HepG2 (cell line): Measurements from ENCODE around the gene CCDC6. TPM values are rescaled to one million over a fixed set of nuclear protein-coding genes. Genes with fewer than 3 reads are reported as not detected.

Experiments
- ATAC-seq: fragments of 200-7000 bp; cut with Tn5 transposase; 3 replicates; pipeline ENCODE4 v1.9.1; 2020; ENCODE audit warnings: mild to moderate bottlenecking, moderate library complexity
- BruUV-seq: library from RNA; stranded (reverse); fragments of 400-500 nt; replicated peaks from 2 replicates; lab custom pipeline; 2021; lab: Mats Ljungman, UMichigan
- CTCF ChIA-PET: fragments of 300-600 bp; formaldehyde crosslinking; extraction: SDS; loops from one replicate; lab custom pipeline; 2021; ENCODE audit warnings: low total read pairs, inconsistent platforms, low intra/inter-chr PET ratio; lab: Yijun Ruan, JAX
- POLR2A ChIA-PET: fragments of 350-600 bp; sonication (Branson Sonifier 250); formaldehyde crosslinking; loops from one replicate; lab custom pipeline; 2020; ENCODE audit warnings: antibody characterized with exemption, inconsistent platforms; lab: Yijun Ruan, JAX
- DNase-seq: peaks from one replicate; pipeline ENCODE4 v3.0.0-alpha.2; 2015; ENCODE audit warnings: low spot score
- FAIRE-seq: peaks from 3 replicates; lab custom pipeline; 2011; peaks lifted over from hg19 to GRCh38; lab: Jason Lieb, UNC
- H2AFZ ChIP-seq: one replicate; pipeline ENCODE4 v1.6.1; 2011; ENCODE audit warnings: low read length, inconsistent platforms
- H3K27ac ChIP-seq: fragments of 300-600 bp; 3 replicates; pipeline ENCODE4 v1.8.0; 2011; ENCODE audit warnings: mixed run types, mild to moderate bottlenecking, mixed read lengths, low read length, inconsistent platforms; ENCODE audit not compliant: insufficient read depth; ENCODE audit errors: extremely low read length
- H3K27me3 ChIP-seq, 2 experiments: fragments of 200-600 bp in 1 of 2; 2 replicates in 1 of 2; 3 replicates in 1 of 2; pipeline versions ENCODE4 v1.6.0 to v1.8.0; 2011; ENCODE audit warnings: low read length in 2 of 2, mild to moderate bottlenecking in 2 of 2, moderate library complexity in 2 of 2, inconsistent platforms in 1 of 2; ENCODE audit not compliant: insufficient read depth in 2 of 2, control insufficient read depth in 1 of 2
- H3K36me3 ChIP-seq, 2 experiments: fragments of 200-600 bp in 1 of 2; replicated peaks in 1 of 2; 2 replicates in 1 of 2; 3 replicates in 1 of 2; pipeline versions ENCODE4 v1.5.1 to v1.8.0; 2011; ENCODE audit warnings: low read length in 2 of 2, inconsistent platforms in 1 of 2; ENCODE audit not compliant: insufficient read depth in 2 of 2, control insufficient read depth in 1 of 2
- H3K4me1 ChIP-seq: 2 replicates; pipeline ENCODE4 v1.5.1; 2012; ENCODE audit warnings: low read length, inconsistent platforms; ENCODE audit not compliant: insufficient read depth
- H3K4me2 ChIP-seq: 2 replicates; pipeline ENCODE4 v1.6.0; 2011; ENCODE audit warnings: low read depth, low read length, inconsistent platforms
- H3K4me3 ChIP-seq, 3 experiments: fragments of 200-600 bp in 1 of 3; sonication (generic), shearing (Covaris generic) in 1 of 3; replicated peaks in 1 of 3; 2 replicates each; pipeline ENCODE4 v1.5.1; 2011 to 2016; ENCODE audit warnings: low read length in 3 of 3, inconsistent platforms in 2 of 3, low read depth in 2 of 3, mild to moderate bottlenecking in 2 of 3, control low read depth in 1 of 3, mixed read lengths in 1 of 3; ENCODE audit not compliant: insufficient read depth in 1 of 3
- H3K79me2 ChIP-seq: one replicate; pipeline ENCODE4 v1.6.1; 2011; ENCODE audit warnings: low read length, inconsistent platforms; ENCODE audit not compliant: insufficient read depth
- H3K9ac ChIP-seq: 2 replicates; pipeline ENCODE4 v1.6.0; 2011; ENCODE audit warnings: mild to moderate bottlenecking, low read depth, low read length, inconsistent platforms; ENCODE audit not compliant: insufficient read depth
- H3K9me3 ChIP-seq: 2 replicates; pipeline ENCODE4 v1.5.1; 2012; ENCODE audit warnings: mild to moderate bottlenecking, low read length
- H4K20me1 ChIP-seq: 2 replicates; pipeline ENCODE4 v1.6.0; 2011; ENCODE audit warnings: inconsistent platforms, mild to moderate bottlenecking, low read length, moderate library complexity; ENCODE audit not compliant: insufficient read depth
- FOXC1 ChIP-seq: sonication (generic); formaldehyde crosslinking; IDR thresholded peaks from 2 replicates; pipeline ENCODE4 v1.8.0; 2022; ENCODE audit warnings: mild to moderate bottlenecking, missing genetic modification reagents, borderline replicate concordance
- IRF2 ChIP-seq: IDR thresholded peaks from 2 replicates; pipeline ENCODE4 v1.6.1; 2018; ENCODE audit warnings: missing genetic modification reagents, missing compliant biosample characterization
- KLF12 ChIP-seq: sonication (generic); formaldehyde crosslinking; IDR thresholded peaks from 2 replicates; pipeline ENCODE4 v1.4.0; 2020; ENCODE audit warnings: missing genetic modification reagents, borderline replicate concordance
- SALL2 ChIP-seq: sonication (generic); formaldehyde crosslinking; IDR thresholded peaks from 2 replicates; pipeline ENCODE4 v1.8.1; 2023; ENCODE audit warnings: mild to moderate bottlenecking, missing genetic modification reagents, inconsistent platforms
- SNAPC4 ChIP-seq: sonication (generic); formaldehyde crosslinking; IDR thresholded peaks from 2 replicates; pipeline ENCODE4 v1.4.0; 2020; ENCODE audit warnings: mild to moderate bottlenecking, missing genetic modification reagents
- TCF7L2 ChIP-seq: IDR thresholded peaks from 2 replicates; pipeline ENCODE4 v1.6.1; 2011; ENCODE audit warnings: mild to moderate bottlenecking, low read depth, low read length, moderate library complexity
- TMF1 ChIP-seq: sonication (generic); formaldehyde crosslinking; IDR thresholded peaks from 2 replicates; pipeline ENCODE4 v1.8.1; 2022; ENCODE audit warnings: low read depth, missing genetic modification reagents
- ZFP36 ChIP-seq: fragments of 150-350 bp; IDR thresholded peaks from 2 replicates; pipeline ENCODE4 v1.6.1; 2018; ENCODE audit warnings: borderline replicate concordance, low read length, low read depth; ENCODE audit not compliant: partially characterized antibody
- ZNF20 ChIP-seq: sonication (generic); formaldehyde crosslinking; IDR thresholded peaks from 2 replicates; pipeline ENCODE4 v1.4.0; 2020; ENCODE audit warnings: mild to moderate bottlenecking, moderate library complexity, missing genetic modification reagents
- ZNF317 ChIP-seq: sonication (generic); formaldehyde crosslinking; IDR thresholded peaks from 2 replicates; pipeline ENCODE4 v1.5.0; 2020; ENCODE audit warnings: mild to moderate bottlenecking, missing genetic modification reagents
- WGBS: methylation state at CpG from one replicate; pipeline ENCODE4 v1.1.6; 2017; ENCODE audit warnings: low lambda C conversion rate; 5-methylcytosine and 5-hydroxymethylcytosine counted together
- in situ Hi-C: cut with HindIII; loops from 2 replicates; pipeline ENCODE4 v1.10.0; 2017; ENCODE audit warnings: low pct_unique_long_range_greater_than_20kb; ENCODE audit not compliant: extremely low pct_ligation_motif_present
- intact Hi-C: fragments of 100-400 bp; cut with micrococcal nuclease; formaldehyde crosslinking; loops from one replicate; pipeline ENCODE4 v1.10.0; 2022; ENCODE audit not compliant: unreplicated experiment
- polyA plus RNA-seq, 8 experiments: library from polyadenylated mRNA; depleted of rRNA in 3 of 8; stranded (reverse) in 7 of 8; unstranded in 1 of 8; fragments of >200 nt; fragmentation: Illumina TruSeq in 4 of 8; extraction: Trizol in 4 of 8; gene quantifications; 2 replicates each; pipeline versions ENCODE4 v1.2.1 to v1.2.3, GENCODE V29; 2011 to 2016; ENCODE audit warnings: low read depth in 4 of 8, missing spikeins in 1 of 8, mixed read lengths in 1 of 8; ENCODE audit not compliant: insufficient read depth in 1 of 8
- total RNA-seq, 5 experiments: library from RNA; depleted of rRNA; stranded (reverse); fragments of >200 nt; fragmentation: Illumina TruSeq; extraction: Trizol; gene quantifications; 2 replicates each; pipeline ENCODE4 v1.2.3, GENCODE V29; 2016; ENCODE audit warnings: low read depth in 1 of 5
- TF ChIP-seq, protein P1 (sequence below): sonication (generic); formaldehyde crosslinking; IDR thresholded peaks from 2 replicates; pipeline ENCODE4 v1.4.0; 2020; ENCODE audit warnings: missing genetic modification reagents
- TF ChIP-seq, protein P2 (sequence below): sonication (generic); formaldehyde crosslinking; IDR thresholded peaks from 2 replicates; pipeline ENCODE4 v1.4.0; 2020; ENCODE audit warnings: missing genetic modification reagents
- TF ChIP-seq, protein P3 (sequence below): sonication (generic); IDR thresholded peaks from 2 replicates; pipeline ENCODE4 v1.6.1; 2016; ENCODE audit warnings: low read depth, borderline replicate concordance

CCDC6 gene
- total and polyA plus RNA-seq, 2 of the 13 experiments (the other 11 are each of a cell fraction or from before 2014, with no cell fraction given), result 17.9 to 18.3 TPM

DNA sequence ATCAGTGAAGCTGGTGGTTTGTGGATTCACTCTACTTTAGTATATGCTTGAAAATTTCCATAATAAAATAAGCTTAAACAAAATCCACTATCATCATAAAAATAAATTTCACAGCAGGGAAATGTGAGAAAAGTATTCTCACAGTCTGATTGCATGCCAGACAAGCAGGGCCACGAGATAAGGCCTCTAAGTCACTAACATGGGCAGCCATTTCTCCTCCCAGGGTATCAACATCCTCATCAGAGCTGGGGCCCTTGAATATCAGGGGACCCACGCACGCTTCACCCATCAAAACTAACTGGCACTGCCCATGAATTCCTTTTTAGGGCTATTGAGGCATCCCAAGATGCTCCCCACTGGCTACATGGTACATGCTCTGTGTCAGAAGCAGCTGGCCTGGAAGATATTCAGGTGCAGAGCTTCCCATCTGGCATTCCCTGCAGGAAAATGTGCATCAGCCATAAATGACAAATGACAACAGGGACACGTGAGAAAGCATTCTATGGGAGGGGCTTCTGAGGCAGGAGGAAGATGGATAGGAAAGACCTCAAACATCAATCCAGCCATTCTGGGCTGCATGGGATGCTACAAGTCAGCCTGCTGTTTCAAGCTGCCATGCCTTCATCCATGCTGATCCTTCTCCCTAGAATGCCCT lies 17.4 kb downstream of the CCDC6 start:
- POLR2A ChIA-PET, result interaction anchor here (1.3 kb wide), 1 partner anchor 19 kb away, joined by 4 read pairs; no protein-coding TSS in a partner anchor
- intact Hi-C loops, result no loop called here
- BruUV-seq, result no TSS peak
- in situ Hi-C loops, result no loop called here
- Histone ChIP-seq H4K20me1 (no peaks in the 10 kb centered on the region), H3K27ac (no peak overlapping the region), H3K4me1 (peaks cover 15% of the 10 kb centered on the region; the same call in 1 of the 2 replicates), H3K36me3 (0 out of 5 replicates have a peak, but pooled peaks cover 1 to 5% of the 10 kb centered on the region in 2 experiments), H3K79me2 (peaks cover 70% of the 10 kb centered on the region), H3K4me3 (no peak overlapping the region), H3K9me3 (no peaks in the 10 kb centered on the region), H3K9ac (no peak overlapping the region), H2AFZ (no peak overlapping the region), H3K4me2 (no peak overlapping the region), H3K27me3 (no peaks in the 10 kb centered on the region)
- ATAC-seq (no peak), FAIRE-seq (no peak), DNase-seq (no peak)
- TF ChIP-seq, protein P1, sequence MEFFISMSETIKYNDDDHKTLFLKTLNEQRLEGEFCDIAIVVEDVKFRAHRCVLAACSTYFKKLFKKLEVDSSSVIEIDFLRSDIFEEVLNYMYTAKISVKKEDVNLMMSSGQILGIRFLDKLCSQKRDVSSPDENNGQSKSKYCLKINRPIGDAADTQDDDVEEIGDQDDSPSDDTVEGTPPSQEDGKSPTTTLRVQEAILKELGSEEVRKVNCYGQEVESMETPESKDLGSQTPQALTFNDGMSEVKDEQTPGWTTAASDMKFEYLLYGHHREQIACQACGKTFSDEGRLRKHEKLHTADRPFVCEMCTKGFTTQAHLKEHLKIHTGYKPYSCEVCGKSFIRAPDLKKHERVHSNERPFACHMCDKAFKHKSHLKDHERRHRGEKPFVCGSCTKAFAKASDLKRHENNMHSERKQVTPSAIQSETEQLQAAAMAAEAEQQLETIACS (CRISPR knock-in tag), result no peak
- TF ChIP-seq FOXC1 (CRISPR knock-in tag) (no peak), SNAPC4 (CRISPR knock-in tag) (no peak), ZNF317 (CRISPR knock-in tag) (no peak), IRF2 (CRISPR knock-in tag) (no peak), ZFP36 (no peak), TMF1 (CRISPR knock-in tag) (no peak), ZNF20 (CRISPR knock-in tag) (no peak), TCF7L2 (no peak), SALL2 (CRISPR knock-in tag) (no peak), KLF12 (CRISPR knock-in tag) (no peak)
- TF ChIP-seq, protein P2, sequence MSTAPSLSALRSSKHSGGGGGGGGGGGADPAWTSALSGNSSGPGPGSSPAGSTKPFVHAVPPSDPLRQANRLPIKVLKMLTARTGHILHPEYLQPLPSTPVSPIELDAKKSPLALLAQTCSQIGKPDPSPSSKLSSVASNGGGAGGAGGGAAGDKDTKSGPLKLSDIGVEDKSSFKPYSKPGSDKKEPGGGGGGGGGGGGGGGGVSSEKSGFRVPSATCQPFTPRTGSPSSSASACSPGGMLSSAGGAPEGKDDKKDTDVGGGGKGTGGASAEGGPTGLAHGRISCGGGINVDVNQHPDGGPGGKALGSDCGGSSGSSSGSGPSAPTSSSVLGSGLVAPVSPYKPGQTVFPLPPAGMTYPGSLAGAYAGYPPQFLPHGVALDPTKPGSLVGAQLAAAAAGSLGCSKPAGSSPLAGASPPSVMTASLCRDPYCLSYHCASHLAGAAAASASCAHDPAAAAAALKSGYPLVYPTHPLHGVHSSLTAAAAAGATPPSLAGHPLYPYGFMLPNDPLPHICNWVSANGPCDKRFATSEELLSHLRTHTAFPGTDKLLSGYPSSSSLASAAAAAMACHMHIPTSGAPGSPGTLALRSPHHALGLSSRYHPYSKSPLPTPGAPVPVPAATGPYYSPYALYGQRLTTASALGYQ (CRISPR knock-in tag), result no peak
- TF ChIP-seq, protein P3, sequence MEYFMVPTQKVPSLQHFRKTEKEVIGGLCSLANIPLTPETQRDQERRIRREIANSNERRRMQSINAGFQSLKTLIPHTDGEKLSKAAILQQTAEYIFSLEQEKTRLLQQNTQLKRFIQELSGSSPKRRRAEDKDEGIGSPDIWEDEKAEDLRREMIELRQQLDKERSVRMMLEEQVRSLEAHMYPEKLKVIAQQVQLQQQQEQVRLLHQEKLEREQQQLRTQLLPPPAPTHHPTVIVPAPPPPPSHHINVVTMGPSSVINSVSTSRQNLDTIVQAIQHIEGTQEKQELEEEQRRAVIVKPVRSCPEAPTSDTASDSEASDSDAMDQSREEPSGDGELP, result no peak
- 98% methylated on average over 4 of the region's 4 CpGs for WGBS
- CTCF ChIA-PET, result no interaction called here
